LNCaP clone FGC (cell line): ENCODE results near the gene ARHGAP45.

Experiments used
- DNase-seq: peaks from one replicate; pipeline ENCODE4 v3.0.0-alpha.2; 2011; ENCODE audit warnings: low read depth
- H3K4me3 ChIP-seq: 2 replicates; pipeline ENCODE4 v1.5.1; 2011; ENCODE audit warnings: mild to moderate bottlenecking, low read depth, low read length, control low read depth
- CTCF ChIP-seq: IDR thresholded peaks from 2 replicates; pipeline ENCODE4 v1.5.1; 2012; ENCODE audit warnings: mild to moderate bottlenecking; ENCODE audit not compliant: control insufficient read depth, insufficient read depth; ENCODE audit errors: extremely low read depth

Gene ARHGAP45

GRCh38 chr19:1028062-1028926 lies 38.7 kb upstream of the ARHGAP45 start:
- no peak for DNase-seq
- TF ChIP-seq CTCF: no peak
- H3K4me3 ChIP-seq: no peak overlapping the region

DNA sequence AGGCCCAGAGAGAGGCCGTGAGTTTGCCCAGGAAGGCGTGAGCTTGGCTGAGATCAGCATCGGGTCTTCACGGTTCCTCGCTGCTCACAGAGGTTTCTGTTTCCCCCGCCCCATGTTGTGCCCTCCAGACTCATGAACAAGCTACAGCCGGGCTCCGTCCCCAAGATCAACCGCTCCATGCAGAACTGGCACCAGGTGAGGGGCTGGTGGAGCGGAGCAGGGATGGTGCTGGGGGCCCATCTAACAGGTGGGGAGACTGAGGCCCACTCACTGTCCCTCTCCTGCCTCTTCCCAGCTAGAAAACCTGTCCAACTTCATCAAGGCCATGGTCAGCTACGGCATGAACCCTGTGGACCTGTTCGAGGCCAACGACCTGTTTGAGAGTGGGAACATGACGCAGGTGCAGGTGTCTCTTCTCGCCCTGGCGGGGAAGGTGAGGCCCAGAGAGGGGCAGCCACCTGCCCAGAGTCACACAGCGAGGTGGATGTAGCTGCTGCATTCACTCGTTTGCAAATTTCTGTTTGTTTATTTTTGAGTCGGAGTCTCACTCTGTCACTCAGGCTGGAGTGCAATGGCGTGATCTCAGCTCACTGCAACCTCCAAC lies 34.6 kb upstream of the ARHGAP45 start:
- TF ChIP-seq CTCF: no peak
- no peak overlapping the region for H3K4me3 ChIP-seq
- DNase-seq: no peak

GRCh38 chr19:1035998-1036621 lies 30.9 kb upstream of the ARHGAP45 start:
- no peak overlapping the region for H3K4me3 ChIP-seq
- no peak for DNase-seq
- TF ChIP-seq CTCF: no peak

- TF ChIP-seq CTCF: no peak
- no peak overlapping the region for H3K4me3 ChIP-seq
- DNase-seq: no peak
Measured at GRCh38 chr19:1037621-1038064, 29.3 kb upstream of the ARHGAP45 start.

DNA sequence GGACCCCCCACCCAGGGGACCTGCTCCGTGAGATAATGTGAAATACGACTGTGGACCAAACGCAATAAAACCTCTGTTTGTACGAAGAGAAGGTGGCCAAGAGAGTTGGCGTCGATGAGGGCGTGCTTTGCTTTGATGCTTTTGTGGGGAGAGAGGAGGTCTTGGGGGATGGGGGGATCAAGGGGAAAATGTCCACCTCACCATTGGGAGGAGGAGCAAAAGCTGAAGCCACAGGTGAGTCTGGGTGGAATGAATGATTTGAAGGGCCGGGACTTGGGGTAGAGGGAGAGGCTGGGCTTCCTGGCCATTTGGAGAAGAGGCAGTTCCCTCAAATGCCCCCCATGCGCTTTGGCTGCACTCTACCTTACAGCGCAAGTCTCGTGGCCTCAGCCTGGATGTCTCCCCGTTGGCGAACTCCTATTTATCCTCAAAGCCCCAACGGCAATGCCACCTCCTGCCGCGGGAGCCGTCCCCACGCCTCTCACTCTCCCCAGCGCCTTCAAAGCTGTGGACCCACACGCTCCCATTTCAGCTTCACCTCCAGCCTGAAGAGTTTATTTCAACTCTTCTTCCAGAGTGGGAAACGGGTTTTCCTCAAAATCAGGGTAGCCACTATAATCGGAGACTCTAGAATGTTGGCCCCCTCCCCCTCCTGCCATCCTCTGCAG lies 27.9 kb upstream of the ARHGAP45 start:
- DNase-seq: no peak
- peak overlapping the region; percentile 91 for H3K4me3 ChIP-seq
- TF ChIP-seq CTCF: no peak

- H3K4me3 ChIP-seq: peak within 1 kb of the TSS; percentile 91
- peak; percentile 93 for DNase-seq
- no peak for TF ChIP-seq CTCF
Measured at GRCh38 chr19:1039646-1040475, 27.1 kb upstream of the ARHGAP45 start, which contains the start of gene ABCA7. ABCA7 (plus strand) TSS chr19:1040107; CDS start chr19:1041362, 1,255 bp downstream.
